Measurements from ENCODE around the gene HOXB6. TPM values are rescaled to one million over a fixed set of nuclear protein-coding genes. Genes with fewer than 3 reads are reported as not detected.

The HOXB6 gene
- total RNA-seq, 2 donors from 2014 or later, result not detected

GRCh38 chr17:48553826-48554225 is 51.0 kb downstream of the HOXB6 start:
- no peak overlapping the region for H3K9ac ChIP-seq (ENCODE audit: extremely low read depth, low read length, poor library complexity, severe bottlenecking)
- peaks cover 12% of the 10 kb centered on the region for H3K4me1 Mint-ChIP-seq

GRCh38 chr17:48553190-48553547 is 51.6 kb downstream of the HOXB6 start:
- Mint-ChIP-seq H3K27me3 (ENCODE audit: insufficient read depth) (peaks cover 99% of the 10 kb centered on the region), H3K36me3 (ENCODE audit: low read depth) (no peaks in the 10 kb centered on the region), H3K4me3 (no peak overlapping the region), H3K4me1 (peaks cover 16% of the 10 kb centered on the region), H3K27ac (no peak overlapping the region), H3K9me3 (no peaks in the 10 kb centered on the region)
- no peaks in the 10 kb centered on the region for H3K36me3 ChIP-seq (ENCODE audit: control insufficient read depth, insufficient read depth, low read length)
- peaks cover 99% of the 10 kb centered on the region for H3K27me3 ChIP-seq (ENCODE audit: control insufficient read depth, insufficient read depth, low read length, poor library complexity, severe bottlenecking)
- H3K4me1 ChIP-seq (ENCODE audit: control insufficient read depth, insufficient read depth, low read length), result peaks cover 14% of the 10 kb centered on the region
- no peak for TF ChIP-seq CTCF (conservative IDR thresholded peaks at IDR 0.05)
- peak overlapping the region; percentile 52 for H3K27ac ChIP-seq (ENCODE audit: low read depth, low read length)
- H3K9me3 ChIP-seq (ENCODE audit: control insufficient read depth, low read length), result no peaks in the 10 kb centered on the region
- DNase-seq, result no peak
- H3K4me3 ChIP-seq (ENCODE audit: low read length), result no peak overlapping the region
- 11 to 29% methylated on average over 3 to 5 of the region's 5 CpGs for WGBS, 2 experiments (ENCODE audit: insufficient coverage in 1 of 2, insufficient read length in 1 of 2)
- H3K9ac ChIP-seq (ENCODE audit: extremely low read depth, low read length, poor library complexity, severe bottlenecking), result no peak overlapping the region

More at GRCh38 chr17:48553826-48554225, 51.0 kb downstream of the HOXB6 start:
- Histone ChIP-seq H3K36me3 (ENCODE audit: control insufficient read depth, insufficient read depth, low read length) (no peaks in the 10 kb centered on the region), H3K27ac (ENCODE audit: low read depth, low read length) (peak overlapping the region; percentile 42), H3K9me3 (ENCODE audit: control insufficient read depth, low read length) (no peaks in the 10 kb centered on the region), H3K27me3 (ENCODE audit: control insufficient read depth, insufficient read depth, low read length, poor library complexity, severe bottlenecking) (peaks cover 99% of the 10 kb centered on the region), H3K4me1 (ENCODE audit: control insufficient read depth, insufficient read depth, low read length) (peaks cover 10% of the 10 kb centered on the region), H3K4me3 (ENCODE audit: low read length) (peak overlapping the region; percentile 73)
- no peak for DNase-seq
- Mint-ChIP-seq H3K27me3 (ENCODE audit: insufficient read depth) (peaks cover 99% of the 10 kb centered on the region), H3K27ac (no peak overlapping the region), H3K36me3 (ENCODE audit: low read depth) (no peaks in the 10 kb centered on the region), H3K9me3 (no peaks in the 10 kb centered on the region), H3K4me3 (no peak overlapping the region)
- 25 to 29% methylated on average over 1 of the region's 1 CpG for WGBS, 2 experiments (ENCODE audit: insufficient coverage in 1 of 2, insufficient read length in 1 of 2)
- no peak for TF ChIP-seq CTCF (conservative IDR thresholded peaks at IDR 0.05)

GRCh38 chr17:48552466-48553189 is 52.2 kb downstream of the HOXB6 start:
- Mint-ChIP-seq H3K9me3 (no peaks in the 10 kb centered on the region), H3K36me3 (ENCODE audit: low read depth) (no peaks in the 10 kb centered on the region), H3K27ac (no peak overlapping the region), H3K4me3 (no peak overlapping the region), H3K4me1 (peaks cover 16% of the 10 kb centered on the region), H3K27me3 (ENCODE audit: insufficient read depth) (peaks cover 99% of the 10 kb centered on the region)
- no peak overlapping the region for H3K9ac ChIP-seq (ENCODE audit: extremely low read depth, low read length, poor library complexity, severe bottlenecking)
- WGBS, 2 experiments (ENCODE audit: insufficient coverage in 1 of 2, insufficient read length in 1 of 2), result 0 to 4% methylated on average over 1 to 3 of the region's 11 CpGs
- H3K4me1 ChIP-seq (ENCODE audit: control insufficient read depth, insufficient read depth, low read length), result peaks cover 14% of the 10 kb centered on the region
- no peak overlapping the region for H3K4me3 ChIP-seq (ENCODE audit: low read length)
- peaks cover 99% of the 10 kb centered on the region for H3K27me3 ChIP-seq (ENCODE audit: control insufficient read depth, insufficient read depth, low read length, poor library complexity, severe bottlenecking)
- DNase-seq, result peak; percentile 83
- H3K9me3 ChIP-seq (ENCODE audit: control insufficient read depth, low read length), result no peaks in the 10 kb centered on the region
- TF ChIP-seq CTCF (conservative IDR thresholded peaks at IDR 0.05), result peak; percentile 14
- peak overlapping the region; percentile 70 for H3K27ac ChIP-seq (ENCODE audit: low read depth, low read length)
- H3K36me3 ChIP-seq (ENCODE audit: control insufficient read depth, insufficient read depth, low read length), result no peaks in the 10 kb centered on the region

Measured in endodermal cell (in vitro differentiated cells).